ENCODE data around the gene ANKS1A. TPM values are rescaled to one million over a fixed set of nuclear protein-coding genes. Genes with fewer than 3 reads are reported as not detected.

ANKS1A gene
- total RNA-seq, 1 donor from 2014 or later: 17.0 TPM

- Histone ChIP-seq H3K79me2 (ENCODE audit: low read depth) (peaks cover 73% of the 10 kb centered on the region), H3K36me3 (no peaks in the 10 kb centered on the region), H3K9ac (no peak overlapping the region), H3F3A (ENCODE audit: low read depth) (no peaks in the 10 kb centered on the region), H3K4me1 (no peaks in the 10 kb centered on the region), H3K27me3 (no peaks in the 10 kb centered on the region), H3K27ac (no peak overlapping the region), H4K20me1 (ENCODE audit: low read depth) (peaks cover 27% of the 10 kb centered on the region), H2AFZ (replicated peaks) (no peak overlapping the region), H3K9me3 (ENCODE audit: low read depth) (no peaks in the 10 kb centered on the region), H3K4me3 (no peak overlapping the region), H3K4me2 (no peak overlapping the region)
- Mint-ChIP-seq H3K27ac (no peak overlapping the region), H3K4me1 (no peaks in the 10 kb centered on the region), H3K36me3 (no peaks in the 10 kb centered on the region), H3K4me3 (no peak overlapping the region), H3K27me3 (ENCODE audit: insufficient read depth, low read depth) (no peaks in the 10 kb centered on the region), H3K9me3 (no peaks in the 10 kb centered on the region)
- no peak for DNase-seq (ENCODE audit: low spot score)
- no peak for TF ChIP-seq EZH2phosphoT487 (IDR thresholded peaks at IDR 0.05)
- TF ChIP-seq CTCF (IDR thresholded peaks at IDR 0.05): no peak
- no peak for TF ChIP-seq EZH2 (IDR thresholded peaks at IDR 0.05)
Measured at GRCh38 chr6:34900321-34901031, 11.4 kb downstream of the ANKS1A start.

- H3K9ac ChIP-seq: no peak overlapping the region
- DNase-seq (ENCODE audit: low spot score): no peak
- H3F3A ChIP-seq (ENCODE audit: low read depth): no peaks in the 10 kb centered on the region
- peaks cover 36% of the 10 kb centered on the region for H4K20me1 ChIP-seq (ENCODE audit: low read depth)
- H3K27ac Mint-ChIP-seq: no peak overlapping the region
- TF ChIP-seq EZH2phosphoT487 (IDR thresholded peaks at IDR 0.05) (no peak), EZH2 (IDR thresholded peaks at IDR 0.05) (no peak), CTCF (IDR thresholded peaks at IDR 0.05) (no peak)
- H3K9me3 ChIP-seq (ENCODE audit: low read depth): no peaks in the 10 kb centered on the region
- no peaks in the 10 kb centered on the region for H3K9me3 Mint-ChIP-seq
- no peaks in the 10 kb centered on the region for H3K36me3 ChIP-seq
- peaks cover 66% of the 10 kb centered on the region for H3K79me2 ChIP-seq (ENCODE audit: low read depth)
- no peaks in the 10 kb centered on the region for H3K4me1 ChIP-seq
- no peaks in the 10 kb centered on the region for H3K27me3 ChIP-seq
- no peak overlapping the region for H2AFZ ChIP-seq (replicated peaks)
- no peak overlapping the region for H3K4me3 ChIP-seq
- no peak overlapping the region for H3K4me3 Mint-ChIP-seq
- H3K36me3 Mint-ChIP-seq: peaks cover 3% of the 10 kb centered on the region
- H3K27ac ChIP-seq: no peak overlapping the region
- no peak overlapping the region for H3K4me2 ChIP-seq
- peaks cover 2% of the 10 kb centered on the region for H3K27me3 Mint-ChIP-seq (ENCODE audit: insufficient read depth, low read depth)
- H3K4me1 Mint-ChIP-seq: no peaks in the 10 kb centered on the region
Measured at GRCh38 chr6:34901930-34902329, 12.9 kb downstream of the ANKS1A start.

GRCh38 chr6:34904990-34905613 lies 16.0 kb downstream of the ANKS1A start:
- TF ChIP-seq EZH2 (IDR thresholded peaks at IDR 0.05) (no peak), CTCF (IDR thresholded peaks at IDR 0.05) (no peak), EZH2phosphoT487 (IDR thresholded peaks at IDR 0.05) (no peak)
- Mint-ChIP-seq H3K4me3 (no peak overlapping the region), H3K27me3 (ENCODE audit: insufficient read depth, low read depth) (peaks cover 2% of the 10 kb centered on the region), H3K9me3 (no peaks in the 10 kb centered on the region), H3K27ac (no peak overlapping the region), H3K4me1 (no peaks in the 10 kb centered on the region), H3K36me3 (peaks cover 3% of the 10 kb centered on the region)
- Histone ChIP-seq H3K27ac (no peak overlapping the region), H3K4me2 (no peak overlapping the region), H3K4me3 (no peak overlapping the region), H3K27me3 (no peaks in the 10 kb centered on the region), H2AFZ (replicated peaks) (no peak overlapping the region), H3F3A (ENCODE audit: low read depth) (no peaks in the 10 kb centered on the region), H3K79me2 (ENCODE audit: low read depth) (peaks cover 65% of the 10 kb centered on the region), H3K36me3 (no peaks in the 10 kb centered on the region), H3K4me1 (no peaks in the 10 kb centered on the region), H3K9ac (no peak overlapping the region), H3K9me3 (ENCODE audit: low read depth) (no peaks in the 10 kb centered on the region), H4K20me1 (ENCODE audit: low read depth) (peaks cover 29% of the 10 kb centered on the region)
- DNase-seq (ENCODE audit: low spot score): no peak

All from neural progenitor cell (in vitro differentiated cells).